Hematopoietic multipotent progenitor cell treated with erythropoietin and hydrocortisone succinate and interleukin-3 and kit ligand, for 6 days (in vitro differentiated cells): ENCODE measurements around the gene PDGFB.

Experiments used
- DNase-seq: peaks from one replicate; pipeline ENCODE4 v3.0.0-alpha.2; 2015

Gene PDGFB

DNA sequence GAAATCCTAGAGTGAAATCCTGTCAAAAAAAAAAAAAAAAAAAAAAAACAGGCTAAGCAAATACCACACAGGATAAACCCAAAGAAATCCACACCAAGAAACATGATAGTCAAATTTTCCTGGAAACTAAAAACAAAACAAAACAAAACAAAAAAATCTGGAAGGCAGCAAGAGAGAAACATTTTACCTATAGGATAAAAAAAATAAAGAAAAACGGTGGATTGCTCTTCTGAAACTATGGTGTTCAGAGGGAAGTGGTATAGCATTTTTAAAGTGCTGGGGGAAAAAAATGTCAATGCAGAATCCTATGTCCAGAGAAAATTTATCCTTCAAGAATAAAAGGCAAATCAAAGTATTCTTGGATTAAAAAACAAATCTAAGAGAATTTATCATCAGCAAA lies 50.7 kb downstream of the PDGFB start:
- DNase-seq, result no peak

DNA sequence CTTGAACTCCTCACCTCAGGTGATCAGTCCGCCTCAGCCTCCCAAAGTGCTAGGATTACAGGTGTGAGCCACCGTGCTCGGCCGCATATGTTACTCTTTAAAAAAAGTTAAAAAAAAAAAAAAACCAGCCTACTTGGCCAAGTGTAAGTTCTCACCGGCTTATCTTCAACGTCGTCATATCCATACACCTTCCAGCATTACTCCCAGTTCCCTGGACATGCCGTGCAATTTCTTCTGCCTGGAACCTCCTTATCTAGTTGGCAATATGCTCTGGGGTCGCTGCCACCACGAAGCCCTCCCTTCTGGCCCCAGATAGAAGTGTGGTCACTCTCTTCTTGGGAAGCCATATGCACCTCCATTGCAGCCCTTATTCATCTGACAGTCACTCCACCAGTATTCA lies 56.0 kb downstream of the PDGFB start:
- no peak for DNase-seq

DNA sequence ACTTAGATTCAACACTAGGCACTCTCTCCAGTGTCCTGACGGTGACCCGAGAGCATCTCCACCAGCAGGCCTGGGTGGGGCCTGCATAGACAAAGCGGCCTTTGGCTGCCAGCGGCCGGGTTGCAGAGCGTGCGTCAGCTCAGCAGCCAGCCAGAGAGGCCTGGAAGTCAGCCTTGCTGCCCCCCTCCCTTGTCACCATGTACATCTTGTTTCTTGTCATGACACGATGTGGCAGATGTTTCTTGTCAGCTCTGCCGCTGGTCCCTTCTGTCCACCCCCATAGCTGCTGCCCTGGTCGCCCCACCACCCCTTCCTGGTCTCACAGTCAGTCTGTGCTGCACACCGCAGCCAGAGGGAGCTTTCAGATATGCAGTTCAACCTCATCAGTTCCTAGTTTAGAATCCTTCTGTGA lies 59.2 kb downstream of the PDGFB start:
- no peak for DNase-seq

DNA sequence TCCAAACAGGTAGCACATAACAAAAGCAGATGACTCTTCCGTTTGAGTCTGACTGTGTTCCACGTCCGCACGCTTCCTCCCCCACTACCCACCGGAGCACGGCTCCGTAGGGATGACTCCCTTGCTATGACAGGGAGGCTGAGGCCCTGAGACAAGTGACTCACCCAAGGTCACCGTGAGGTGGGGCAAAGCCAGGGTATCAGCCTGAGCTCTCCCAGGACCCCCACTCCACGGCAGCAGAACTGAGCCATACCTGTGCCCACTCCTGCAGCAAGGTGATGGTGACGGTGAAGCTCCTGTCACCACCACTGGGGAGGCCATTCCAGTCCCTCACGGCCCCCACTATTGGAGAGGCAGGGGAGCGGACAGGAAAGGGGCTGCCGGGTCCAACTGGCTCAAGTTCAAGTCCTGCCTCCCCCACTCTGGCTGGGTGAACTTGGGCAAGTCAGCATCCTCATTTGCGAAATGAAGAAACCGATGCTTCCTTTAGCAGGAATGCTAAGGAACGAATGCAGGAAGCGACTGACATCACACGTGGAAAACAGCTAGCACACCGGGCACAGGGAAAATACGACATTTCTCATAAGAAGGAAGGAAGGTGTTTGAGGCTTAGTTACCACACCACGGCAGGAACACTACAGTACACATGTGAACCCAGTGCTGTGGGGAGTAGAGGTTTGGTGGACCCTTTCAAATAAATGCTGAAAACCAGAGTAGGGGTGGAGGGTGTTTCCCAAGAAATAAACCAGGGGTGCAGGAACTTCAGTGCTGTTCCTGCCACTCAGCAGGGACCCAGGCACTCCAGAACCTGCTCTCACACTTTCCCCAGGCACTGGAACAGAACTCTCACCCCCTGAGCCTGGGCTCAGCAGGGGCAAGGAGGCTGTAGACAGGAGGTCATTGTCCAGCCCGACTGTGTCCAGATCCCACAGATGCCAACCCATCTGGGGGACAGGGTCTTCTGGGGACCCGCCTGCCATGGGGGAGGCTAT lies 59.9 kb downstream of the PDGFB start:
- no peak for DNase-seq

DNA sequence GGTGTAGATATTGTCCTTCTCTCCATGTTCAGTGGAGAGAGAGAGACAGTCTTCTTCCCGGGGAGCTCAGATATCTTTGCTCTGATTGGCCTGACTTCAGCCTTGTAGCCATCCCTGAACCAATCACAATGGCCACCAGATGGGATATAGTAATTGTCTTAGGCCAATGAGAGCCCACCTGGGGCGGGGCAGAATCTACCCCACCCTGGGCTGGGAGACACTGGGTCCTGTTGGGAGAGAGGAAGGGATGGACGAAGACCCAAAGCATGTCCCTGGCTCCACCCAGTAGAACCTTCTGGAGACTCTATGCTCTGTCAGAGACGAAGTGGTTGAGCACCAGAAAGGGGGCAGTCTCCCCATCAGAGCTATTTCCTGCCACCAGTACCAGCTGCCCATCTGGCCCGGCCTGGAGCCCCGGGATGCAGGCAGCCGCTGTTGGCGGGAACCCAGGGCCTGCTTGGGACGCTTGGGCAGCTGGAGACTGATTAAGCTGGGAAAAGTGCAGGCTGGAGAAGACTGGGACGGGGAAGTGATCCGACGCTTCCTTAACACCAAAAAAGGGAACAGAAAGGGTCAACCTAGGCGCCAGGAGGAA lies 60.7 kb downstream of the PDGFB start:
- DNase-seq, result no peak

DNA sequence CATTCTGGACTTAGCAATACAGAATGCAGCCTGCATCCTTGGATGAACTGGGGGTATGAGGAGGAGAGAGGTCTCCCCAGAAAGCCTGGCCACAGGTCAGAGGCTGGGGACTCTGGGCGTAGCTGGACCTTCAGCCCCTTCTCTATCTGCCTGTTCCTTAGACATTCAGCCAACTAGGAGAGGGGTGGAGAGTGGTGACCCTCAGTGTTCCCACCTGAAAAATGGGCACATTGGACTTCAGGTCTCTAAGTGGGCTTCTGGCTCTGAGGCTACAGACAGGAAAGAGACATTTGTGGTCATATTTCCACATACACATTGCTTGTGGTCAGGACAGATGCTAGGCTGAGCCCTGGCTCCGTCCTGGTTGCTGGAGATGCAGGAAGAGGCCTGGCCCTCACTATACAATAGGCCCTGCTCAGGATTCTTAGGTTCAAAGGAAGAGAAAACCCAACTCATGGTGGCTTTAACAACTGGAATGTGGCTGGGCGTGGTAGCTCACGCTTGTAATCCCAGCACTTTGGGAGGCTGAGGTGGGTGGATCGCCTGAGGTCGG lies 62.2 kb downstream of the PDGFB start:
- no peak for DNase-seq

DNA sequence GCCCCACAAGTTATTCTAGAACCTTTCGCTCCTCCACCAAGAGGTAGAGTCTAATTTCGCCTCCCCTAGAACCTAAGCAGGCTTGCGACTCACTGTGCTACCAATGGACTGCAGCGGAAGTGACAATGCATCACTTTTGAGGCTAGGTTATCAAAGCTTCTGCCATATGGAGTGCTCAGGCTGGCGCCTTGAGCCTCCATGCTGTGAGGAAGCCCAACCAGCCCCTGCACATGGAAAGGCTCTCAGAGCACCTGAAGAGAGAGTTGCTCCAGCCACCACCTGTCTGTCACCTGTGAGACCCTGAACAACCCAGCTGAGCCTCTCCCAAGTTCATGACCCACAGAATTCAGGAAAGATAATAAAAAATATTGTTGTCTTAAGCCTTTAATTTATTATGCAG lies 63.0 kb downstream of the PDGFB start:
- DNase-seq, result no peak

DNA sequence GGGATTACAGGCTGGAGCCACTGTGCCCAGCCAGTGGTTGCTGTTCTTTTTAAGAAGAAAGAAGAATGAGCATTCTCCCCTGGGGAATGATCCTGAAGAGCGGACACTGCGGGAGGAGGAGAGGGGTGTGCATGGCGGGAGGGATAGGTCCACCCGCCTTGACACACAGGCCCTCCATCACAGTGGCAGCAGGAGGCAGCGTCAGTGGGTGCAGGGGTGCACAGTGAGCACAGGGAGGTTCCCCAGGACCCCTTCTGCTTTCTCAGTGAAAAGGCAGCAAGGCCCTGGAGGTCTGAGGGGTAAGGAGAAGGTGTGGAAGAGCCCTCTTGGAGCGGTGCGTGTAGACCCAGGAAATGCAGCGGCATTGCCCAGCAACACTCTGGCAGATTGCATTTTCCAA lies 63.4 kb downstream of the PDGFB start:
- DNase-seq, result no peak

DNA sequence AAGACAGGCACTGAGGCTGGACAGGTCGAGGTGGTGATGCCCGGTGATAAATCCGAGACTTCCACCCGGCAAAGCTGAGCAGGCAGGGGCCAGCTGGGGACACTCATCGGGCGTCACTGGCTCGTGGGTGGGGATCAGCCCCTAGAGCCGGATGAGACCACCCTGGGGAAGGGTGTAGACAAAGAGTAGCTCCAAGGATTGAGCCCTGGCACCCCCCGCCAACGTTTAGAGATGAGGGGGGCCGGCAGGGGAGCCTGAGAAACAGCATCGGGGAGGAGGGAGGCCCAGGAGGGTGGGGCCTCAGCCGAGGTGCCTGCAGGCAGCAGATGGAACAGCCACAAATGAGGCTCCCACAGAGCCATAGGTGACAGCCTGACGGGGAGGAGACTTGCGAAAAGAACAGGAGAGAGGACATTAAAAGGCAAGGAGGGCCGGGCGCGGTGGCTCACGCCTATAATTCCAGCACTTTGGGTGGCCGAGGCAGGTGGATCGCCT lies 64.9 kb downstream of the PDGFB start:
- no peak for DNase-seq

DNA sequence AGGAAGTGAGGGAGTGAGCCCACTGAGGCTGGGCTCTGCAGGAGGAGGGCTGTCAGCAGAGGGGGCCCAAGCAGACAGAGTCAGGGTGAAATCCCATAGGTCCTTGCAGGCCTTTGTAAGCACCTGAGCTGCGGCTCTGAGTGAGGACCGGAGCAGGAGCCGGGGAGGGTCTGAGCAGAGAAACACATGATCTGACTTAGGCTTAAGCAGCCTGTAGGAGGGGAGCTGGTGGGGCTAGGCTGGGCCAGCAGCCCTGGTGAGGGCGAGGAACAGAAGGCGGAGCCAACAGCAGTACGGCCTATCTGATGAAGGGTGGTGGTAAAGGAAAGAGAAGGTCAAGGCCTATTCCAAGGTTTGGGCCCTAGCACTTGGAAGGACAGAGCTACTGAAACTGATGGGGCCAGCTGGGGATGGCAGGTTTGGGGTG lies 65.4 kb downstream of the PDGFB start:
- no peak for DNase-seq

DNA sequence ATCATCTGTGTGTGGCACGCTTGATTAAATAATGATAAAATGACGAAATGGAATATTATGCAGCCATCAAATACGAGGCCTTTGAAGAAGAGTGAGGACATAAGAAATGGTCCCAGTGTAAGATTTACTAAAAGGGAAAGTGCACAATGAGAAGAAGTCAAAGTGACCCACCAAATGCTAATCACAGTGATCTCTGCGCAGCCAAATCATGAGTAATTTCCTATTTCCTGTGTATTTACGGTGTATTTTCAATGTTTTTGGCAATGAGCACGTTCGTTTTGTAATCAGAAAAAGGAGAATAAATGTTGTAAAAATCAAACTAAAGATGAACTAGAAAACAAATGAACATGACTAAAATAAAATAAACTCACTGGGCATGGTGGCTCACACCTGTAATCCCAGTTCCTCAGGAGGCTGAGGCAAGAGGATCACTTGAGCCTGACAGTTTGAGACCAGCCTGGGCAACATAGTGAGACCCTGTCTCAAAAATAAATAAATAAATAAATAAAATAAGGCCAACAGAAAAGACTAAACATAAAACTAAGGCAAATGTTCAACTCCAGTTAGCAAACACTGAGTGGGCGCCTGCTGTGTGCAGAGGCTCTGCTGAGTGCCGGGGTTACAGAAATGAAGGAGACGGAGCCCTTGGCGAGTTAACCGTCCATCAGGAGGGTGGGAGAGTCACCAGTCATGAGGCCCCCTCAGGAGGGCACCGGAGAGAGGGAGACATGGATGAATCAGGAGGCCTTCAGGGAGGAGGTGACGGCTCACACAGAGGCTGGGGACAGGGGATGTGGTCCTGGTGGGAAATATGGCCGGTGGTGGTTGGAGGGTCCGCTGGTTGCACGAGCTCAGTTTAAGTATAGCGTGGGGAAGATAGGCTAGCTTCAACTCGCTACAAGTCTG lies 66.3 kb downstream of the PDGFB start:
- DNase-seq, result no peak

DNA sequence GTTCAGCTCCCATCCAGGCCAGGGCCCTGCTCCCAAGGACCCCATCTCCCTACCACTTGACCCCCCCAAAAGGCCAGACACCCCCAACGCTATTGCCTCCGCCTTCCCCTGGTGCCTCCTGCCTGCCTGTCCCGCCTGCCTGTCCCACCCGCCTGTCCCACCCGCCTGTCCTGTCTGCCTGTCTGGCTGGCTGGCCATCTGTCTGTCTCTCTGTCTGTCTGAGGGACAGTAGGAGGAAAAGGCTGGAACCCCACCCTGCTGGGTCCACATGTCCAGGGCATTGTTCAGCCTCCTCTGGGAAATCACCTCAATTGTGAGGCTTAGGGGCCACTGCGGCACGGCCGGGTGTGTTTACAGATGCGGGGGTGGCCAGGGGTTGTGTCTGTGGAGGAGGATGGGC lies 67.0 kb downstream of the PDGFB start:
- no peak for DNase-seq

DNA sequence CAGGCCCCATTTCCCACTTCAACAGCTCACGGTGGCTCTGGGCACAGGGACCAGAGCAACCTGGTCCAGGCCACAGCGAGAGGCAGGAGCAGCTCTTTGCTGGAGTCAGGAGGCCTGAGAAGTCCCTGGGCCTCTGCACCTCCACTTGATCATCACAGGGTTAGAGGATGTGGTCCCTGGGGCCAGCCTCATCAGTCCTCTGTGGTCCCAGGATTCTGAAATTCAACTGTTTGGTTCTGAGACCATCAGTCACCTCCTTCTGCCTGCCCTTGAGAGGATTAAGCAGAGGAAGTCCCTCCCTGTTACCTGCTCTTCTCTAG lies 67.4 kb downstream of the PDGFB start:
- no peak for DNase-seq

DNA sequence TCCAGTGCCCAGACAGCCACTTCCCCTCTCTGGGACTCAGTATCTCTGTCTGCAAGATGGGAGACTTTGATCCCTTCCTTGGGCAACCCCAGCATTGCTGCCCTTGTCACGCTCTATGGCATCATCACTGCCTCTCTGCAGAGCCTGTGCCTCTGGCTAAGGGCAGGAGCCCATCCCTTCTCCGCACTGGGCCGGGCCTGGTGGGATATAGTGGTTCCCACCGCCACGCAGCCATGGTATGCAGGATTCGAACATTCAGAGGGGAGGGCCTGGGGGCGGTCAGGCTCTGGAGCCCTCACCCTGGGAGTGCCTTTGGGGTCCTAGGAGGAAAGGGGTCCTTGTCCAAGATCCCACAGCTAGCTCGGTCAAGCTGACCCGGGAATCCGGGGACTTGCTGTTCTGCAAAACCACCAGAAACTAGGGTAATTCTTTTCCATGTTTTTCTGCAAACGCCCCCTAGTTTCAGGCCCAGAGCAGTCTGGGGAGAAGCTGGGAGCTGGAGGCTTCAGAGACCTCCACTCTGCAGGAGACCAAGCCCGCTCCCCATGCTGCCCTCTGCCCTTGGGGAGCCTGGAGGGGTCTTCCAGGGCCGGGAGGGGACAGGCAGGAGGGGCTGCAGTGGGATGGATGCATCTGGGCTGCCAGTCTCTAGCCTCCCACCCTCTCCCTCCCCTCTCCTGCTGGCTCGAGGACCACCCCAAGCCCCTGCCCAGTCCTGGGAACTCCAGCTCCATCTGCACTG lies 67.9 kb downstream of the PDGFB start:
- no peak for DNase-seq

DNA sequence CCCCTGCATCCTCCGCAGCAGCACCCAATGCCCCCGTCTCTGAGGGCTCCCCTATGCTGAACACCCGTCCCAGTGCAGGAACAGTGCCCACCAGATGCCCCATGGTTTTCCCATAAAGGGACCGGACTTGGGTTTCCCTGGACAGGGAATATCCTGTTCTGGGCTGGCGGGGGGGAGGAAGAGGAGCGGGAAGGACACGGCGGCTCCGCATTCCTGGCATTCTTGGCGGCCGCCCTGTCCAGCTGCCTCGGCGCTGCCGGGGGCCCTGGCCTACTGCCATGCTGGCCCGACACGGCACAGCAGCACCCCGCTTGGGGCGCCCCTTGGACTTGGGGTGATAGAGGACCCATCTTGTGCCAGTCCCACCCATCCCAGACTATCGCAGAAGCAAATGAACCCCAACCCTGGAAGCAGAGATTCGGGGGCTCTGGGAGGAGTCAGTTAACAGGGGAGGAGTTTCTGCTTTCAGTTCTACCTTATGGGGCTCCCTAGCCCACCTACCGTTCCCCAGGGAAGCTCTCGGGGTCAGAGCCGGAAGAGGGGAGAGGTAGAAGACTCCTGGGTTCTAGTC lies 68.6 kb downstream of the PDGFB start:
- no peak for DNase-seq

DNA sequence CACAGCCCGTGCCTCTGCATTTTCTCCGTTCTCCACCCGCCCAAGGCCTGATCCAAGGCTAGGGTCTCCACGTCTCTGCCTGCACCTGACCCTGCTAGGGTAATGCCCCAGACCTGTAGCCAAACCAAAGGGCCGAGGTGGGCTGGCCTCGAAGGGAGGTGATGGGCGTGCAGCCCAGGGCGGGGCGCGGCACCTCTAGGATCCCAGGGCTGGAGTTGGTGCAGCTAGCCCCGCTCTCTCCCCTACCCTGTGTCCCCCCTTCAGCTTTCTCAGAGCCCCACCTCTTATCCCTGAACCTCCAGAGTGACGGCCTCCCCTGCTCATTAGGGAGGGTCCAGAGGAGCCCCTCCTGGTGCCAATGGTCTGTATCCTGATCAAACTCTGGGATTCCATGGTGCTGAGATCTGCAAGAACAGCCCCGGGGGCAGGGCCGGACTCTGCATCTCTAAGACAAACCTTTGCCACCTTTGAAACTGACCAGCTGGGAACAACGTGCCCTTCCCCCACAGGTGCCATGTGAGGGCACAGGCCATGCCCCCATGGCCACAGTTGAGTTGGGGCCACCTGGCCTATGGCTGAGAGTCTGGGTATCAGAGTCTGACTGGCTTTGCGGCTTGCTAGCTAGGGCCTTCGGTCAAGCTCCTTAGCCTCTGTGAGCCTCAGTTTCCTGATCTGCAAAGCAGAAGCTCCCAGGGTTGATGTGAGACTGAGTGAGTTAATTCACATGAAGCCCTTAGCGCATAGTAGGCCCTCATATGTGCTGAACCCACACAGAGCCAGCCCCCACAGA lies 69.2 kb downstream of the PDGFB start:
- DNase-seq, result no peak

DNA sequence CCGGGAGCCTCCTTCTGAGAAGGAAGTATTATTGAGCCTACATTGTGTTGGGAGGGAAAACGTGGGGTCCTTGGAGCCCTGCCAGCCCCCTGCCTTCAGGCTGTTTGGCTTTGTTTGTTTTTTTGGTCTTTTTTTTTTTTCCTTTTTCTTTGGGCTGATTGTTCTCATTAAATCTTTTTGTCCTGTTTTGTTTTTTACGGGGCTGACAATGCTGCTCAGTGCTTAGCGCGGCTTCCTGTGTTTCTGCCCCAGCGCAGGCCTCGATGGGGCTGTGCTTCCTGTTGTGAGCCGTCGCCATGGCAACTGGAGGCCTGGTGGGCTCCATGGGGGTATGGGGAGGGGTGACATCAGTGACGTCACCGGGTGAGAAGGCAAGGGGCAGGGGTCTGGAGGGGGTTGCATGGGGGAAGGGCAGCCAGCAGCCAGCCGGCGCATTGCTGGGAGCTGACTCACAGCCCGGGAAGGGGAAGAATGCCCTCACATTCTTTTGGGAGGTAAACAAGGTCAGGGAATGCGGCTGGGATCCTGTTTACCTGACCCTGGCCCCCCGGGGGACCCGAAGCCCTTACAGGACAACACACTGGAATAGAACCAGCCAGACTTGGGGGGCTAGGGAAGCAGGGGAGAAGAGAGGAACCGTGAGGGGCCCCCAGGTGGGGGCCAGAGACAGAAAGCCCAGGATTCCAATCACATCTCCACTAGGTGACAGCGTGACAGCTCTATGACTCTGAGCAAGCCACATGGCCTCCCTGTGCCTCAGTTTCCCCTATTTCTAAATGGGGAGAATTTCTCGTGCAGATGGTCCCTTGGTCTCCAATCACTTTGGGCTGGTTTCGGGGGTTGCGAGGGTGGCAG lies 70.1 kb downstream of the PDGFB start:
- DNase-seq, result peak; percentile 32

DNA sequence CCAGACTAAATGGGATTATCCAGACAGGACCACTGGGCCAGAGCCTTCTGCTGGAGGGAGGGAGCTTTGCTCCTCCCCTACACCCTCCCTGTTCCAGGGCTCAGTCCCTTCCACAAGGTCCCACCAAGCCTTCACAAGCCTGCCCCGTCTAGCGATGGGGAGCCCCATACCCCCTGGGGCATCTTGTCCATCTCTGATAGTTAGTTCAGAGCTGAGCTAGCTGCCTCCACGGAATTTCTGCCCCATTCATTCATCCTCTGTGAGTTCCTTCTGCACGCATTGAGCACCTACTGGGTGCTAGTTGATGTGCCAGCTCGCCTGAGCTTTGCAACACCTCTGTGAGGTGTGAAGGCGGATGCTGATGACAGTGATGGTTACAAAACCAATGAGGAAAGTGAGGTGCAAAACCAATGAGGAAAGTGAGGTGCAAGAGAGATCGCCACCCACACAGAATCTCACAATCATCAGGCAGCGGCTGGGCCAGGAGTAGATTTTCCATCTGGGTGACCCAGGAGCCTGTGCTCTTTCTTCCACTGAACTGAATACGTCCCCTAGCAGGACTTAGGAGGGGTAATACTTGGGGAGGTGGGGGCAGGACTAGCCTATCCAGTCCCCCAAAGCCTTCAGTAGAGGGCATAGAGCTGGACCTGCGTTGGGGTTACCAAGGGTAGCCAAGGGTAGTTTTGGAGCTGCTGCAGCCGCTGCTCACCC lies 70.8 kb downstream of the PDGFB start:
- DNase-seq, result no peak
